Measurements from ENCODE around the gene ATG7. TPM values are rescaled to one million over a fixed set of nuclear protein-coding genes. Genes with fewer than 3 reads are reported as not detected.

The ATG7 gene
- total and polyA plus RNA-seq, 5 donors from 2014 or later: 13.4 to 42.2 (median 15.3) TPM

DNA sequence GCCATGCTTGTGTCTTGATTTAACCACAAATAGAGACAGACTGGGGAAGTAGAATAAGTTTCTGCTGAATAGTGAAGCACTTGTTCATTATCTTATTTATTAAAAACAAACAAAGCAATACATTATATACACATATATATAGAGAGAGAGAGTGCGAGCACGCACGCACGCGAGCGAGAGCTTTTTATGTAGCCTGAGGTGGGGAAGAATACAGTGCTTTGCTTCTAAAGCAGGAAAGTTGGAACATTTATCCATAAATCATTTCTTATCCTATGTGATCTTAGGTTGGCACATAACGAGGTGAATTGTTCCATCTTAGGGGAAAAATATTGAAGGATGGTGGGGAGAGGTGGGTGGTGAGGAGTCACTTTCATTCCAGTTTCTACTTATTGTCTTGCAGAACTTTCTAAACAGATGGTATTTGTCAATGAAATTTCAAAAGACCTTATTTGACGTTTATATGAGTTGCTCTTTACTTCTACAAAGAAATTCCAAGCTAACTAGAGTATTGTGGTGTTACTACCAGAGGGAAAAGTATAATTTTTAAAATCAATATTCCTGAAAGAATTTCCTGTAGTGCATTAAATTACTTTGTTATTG is 110.0 kb downstream of the ATG7 start:
- no peaks in the 10 kb centered on the region for H3K9me3 ChIP-seq (ENCODE audit: control insufficient read depth in 2 of 2, low read length in 2 of 2)
- peaks cover 29% of the 10 kb centered on the region for H3K36me3 Mint-ChIP-seq
- no peaks in the 10 kb centered on the region for H3K9me3 Mint-ChIP-seq
- no peak overlapping the region for H3K27ac Mint-ChIP-seq
- H3K27me3 ChIP-seq (ENCODE audit: control insufficient read depth, insufficient read depth, low read length): no peaks in the 10 kb centered on the region
- H3K27ac ChIP-seq (ENCODE audit: insufficient read depth, low read length, poor library complexity, severe bottlenecking): no peak overlapping the region
- no peak overlapping the region for H3K4me3 ChIP-seq (ENCODE audit: low read depth, low read length)
- H3K36me3 ChIP-seq (ENCODE audit: control insufficient read depth, insufficient read depth, low read length): peaks cover 6% of the 10 kb centered on the region
- no peak overlapping the region for H3K4me3 Mint-ChIP-seq
- no peaks in the 10 kb centered on the region for H3K27me3 Mint-ChIP-seq
- no peaks in the 10 kb centered on the region for H3K4me1 ChIP-seq (ENCODE audit: control insufficient read depth, insufficient read depth, low read length, poor library complexity, severe bottlenecking)
- no peak for DNase-seq
- no peak for ATAC-seq (ENCODE audit: low read depth in 2 of 2)
- H3K4me1 Mint-ChIP-seq: peaks cover 0 to 6% (median 1%) of the 10 kb centered on the region in 4 donors

- Mint-ChIP-seq H3K36me3 (peaks cover 25% of the 10 kb centered on the region), H3K27ac (no peak overlapping the region), H3K4me1 (peaks cover 0 to 2% (median 0%) of the 10 kb centered on the region in 4 donors), H3K4me3 (no peak overlapping the region), H3K9me3 (no peaks in the 10 kb centered on the region), H3K27me3 (no peaks in the 10 kb centered on the region)
- H3K27me3 ChIP-seq (ENCODE audit: control insufficient read depth, insufficient read depth, low read length): no peaks in the 10 kb centered on the region
- H3K9me3 ChIP-seq (ENCODE audit: control insufficient read depth in 2 of 2, low read length in 2 of 2): no peaks in the 10 kb centered on the region
- H3K36me3 ChIP-seq (ENCODE audit: control insufficient read depth, insufficient read depth, low read length): peaks cover 6% of the 10 kb centered on the region
- H3K27ac ChIP-seq (ENCODE audit: insufficient read depth, low read length, poor library complexity, severe bottlenecking): no peak overlapping the region
- no peak for ATAC-seq (ENCODE audit: low read depth in 2 of 2)
- no peak overlapping the region for H3K4me3 ChIP-seq (ENCODE audit: low read depth, low read length)
- DNase-seq: no peak
- H3K4me1 ChIP-seq (ENCODE audit: control insufficient read depth, insufficient read depth, low read length, poor library complexity, severe bottlenecking): no peaks in the 10 kb centered on the region
Observed at GRCh38 chr3:11384074-11384473, 111.9 kb downstream of the ATG7 start.

DNA sequence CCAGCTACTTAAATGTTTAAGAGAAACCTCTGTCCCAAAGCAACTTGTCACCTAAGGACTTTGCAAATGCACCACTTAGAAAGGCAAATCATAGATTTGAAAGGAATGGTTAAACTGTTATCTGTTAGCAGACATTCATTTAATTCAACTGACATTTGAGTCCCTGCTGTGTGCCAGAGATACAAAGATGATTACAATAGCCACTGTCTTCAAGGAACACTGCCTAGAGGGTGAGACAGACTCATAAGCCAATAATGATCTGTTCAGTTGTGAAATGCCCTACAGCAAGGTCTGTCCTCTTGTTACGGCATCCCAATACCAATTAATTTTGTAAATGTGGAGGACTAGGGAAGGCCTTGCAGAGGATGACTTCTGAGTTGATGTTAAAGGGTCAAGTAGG is 113.1 kb downstream of the ATG7 start:
- no peak overlapping the region for H3K27ac Mint-ChIP-seq
- no peak for DNase-seq
- H3K4me1 Mint-ChIP-seq: peaks cover 0 to 8% (median under 1%) of the 10 kb centered on the region in 4 donors
- H3K4me3 Mint-ChIP-seq: no peak overlapping the region
- Histone ChIP-seq H3K36me3 (ENCODE audit: control insufficient read depth, insufficient read depth, low read length) (peaks cover 2% of the 10 kb centered on the region), H3K27ac (ENCODE audit: insufficient read depth, low read length, poor library complexity, severe bottlenecking) (no peak overlapping the region), H3K4me3 (ENCODE audit: low read depth, low read length) (no peak overlapping the region), H3K27me3 (ENCODE audit: control insufficient read depth, insufficient read depth, low read length) (no peaks in the 10 kb centered on the region), H3K9me3 (ENCODE audit: control insufficient read depth in 2 of 2, low read length in 2 of 2) (no peaks in the 10 kb centered on the region), H3K4me1 (ENCODE audit: control insufficient read depth, insufficient read depth, low read length, poor library complexity, severe bottlenecking) (no peaks in the 10 kb centered on the region)
- H3K36me3 Mint-ChIP-seq: peaks cover 21% of the 10 kb centered on the region
- ATAC-seq (ENCODE audit: low read depth in 2 of 2): no peak
- no peaks in the 10 kb centered on the region for H3K27me3 Mint-ChIP-seq
- H3K9me3 Mint-ChIP-seq: no peaks in the 10 kb centered on the region

GRCh38 chr3:11385891-11386290 is 113.7 kb downstream of the ATG7 start:
- DNase-seq (no peak), ATAC-seq (ENCODE audit: low read depth in 2 of 2) (no peak)
- no peaks in the 10 kb centered on the region for H3K9me3 ChIP-seq (ENCODE audit: control insufficient read depth in 2 of 2, low read length in 2 of 2)
- H3K36me3 ChIP-seq (ENCODE audit: control insufficient read depth, insufficient read depth, low read length): no peaks in the 10 kb centered on the region
- no peak overlapping the region for H3K27ac Mint-ChIP-seq
- no peaks in the 10 kb centered on the region for H3K4me1 ChIP-seq (ENCODE audit: control insufficient read depth, insufficient read depth, low read length, poor library complexity, severe bottlenecking)
- H3K36me3 Mint-ChIP-seq: peaks cover 21% of the 10 kb centered on the region
- peaks cover 0 to 12% (median 3%) of the 10 kb centered on the region in 4 donors for H3K4me1 Mint-ChIP-seq
- H3K4me3 ChIP-seq (ENCODE audit: low read depth, low read length): no peak overlapping the region
- no peak overlapping the region for H3K4me3 Mint-ChIP-seq
- H3K27me3 ChIP-seq (ENCODE audit: control insufficient read depth, insufficient read depth, low read length): no peaks in the 10 kb centered on the region
- no peaks in the 10 kb centered on the region for H3K9me3 Mint-ChIP-seq
- no peak overlapping the region for H3K27ac ChIP-seq (ENCODE audit: insufficient read depth, low read length, poor library complexity, severe bottlenecking)
- H3K27me3 Mint-ChIP-seq: no peaks in the 10 kb centered on the region

DNA sequence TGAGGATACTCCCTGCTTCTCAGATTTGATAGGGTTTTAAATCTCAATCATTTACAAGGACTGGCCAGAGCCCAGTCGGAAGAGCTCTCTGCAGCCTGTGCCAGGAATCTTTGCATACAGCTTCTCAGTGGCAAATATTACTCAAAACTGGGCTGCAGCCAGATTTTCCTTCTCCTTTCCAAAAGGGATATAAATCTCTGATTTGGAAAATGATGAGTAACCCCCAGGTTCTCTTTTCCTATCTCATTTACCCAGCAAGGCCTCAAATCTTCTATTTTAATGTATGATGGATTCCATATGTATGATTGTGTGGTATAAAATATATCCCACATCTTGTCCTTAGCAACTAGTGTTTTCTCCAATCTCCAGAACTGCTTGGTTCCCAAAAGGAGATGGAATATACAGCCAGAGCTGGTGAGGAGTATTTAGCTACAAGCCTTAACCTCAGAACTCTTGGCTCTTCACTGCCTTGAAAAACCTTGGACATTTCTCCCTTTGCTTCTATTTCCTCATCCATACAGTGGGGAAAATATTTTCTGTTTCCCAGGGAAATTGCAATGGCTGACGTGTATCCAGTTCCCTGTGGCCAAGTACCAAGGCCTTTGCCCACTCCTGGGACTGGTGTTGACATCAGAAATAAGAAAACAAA is 114.4 kb downstream of the ATG7 start:
- Histone ChIP-seq H3K36me3 (ENCODE audit: control insufficient read depth, insufficient read depth, low read length) (peaks cover 5% of the 10 kb centered on the region), H3K9me3 (ENCODE audit: control insufficient read depth in 2 of 2, low read length in 2 of 2) (no peaks in the 10 kb centered on the region), H3K4me3 (ENCODE audit: low read depth, low read length) (no peak overlapping the region), H3K27ac (ENCODE audit: insufficient read depth, low read length, poor library complexity, severe bottlenecking) (no peak overlapping the region), H3K27me3 (ENCODE audit: control insufficient read depth, insufficient read depth, low read length) (no peaks in the 10 kb centered on the region), H3K4me1 (ENCODE audit: control insufficient read depth, insufficient read depth, low read length, poor library complexity, severe bottlenecking) (no peaks in the 10 kb centered on the region)
- DNase-seq (no peak), ATAC-seq (ENCODE audit: low read depth in 2 of 2) (no peak)
- Mint-ChIP-seq H3K4me1 (peaks cover 0 to 18% (median 3%) of the 10 kb centered on the region in 4 donors), H3K9me3 (no peaks in the 10 kb centered on the region), H3K27ac (no peak overlapping the region), H3K4me3 (no peak overlapping the region), H3K27me3 (no peaks in the 10 kb centered on the region), H3K36me3 (peaks cover 23% of the 10 kb centered on the region)

GRCh38 chr3:11389386-11390268 is 117.4 kb downstream of the ATG7 start:
- ATAC-seq (ENCODE audit: low read depth in 2 of 2) (no peak), DNase-seq (no peak)
- Mint-ChIP-seq H3K4me1 (peaks cover 9 to 24% (median 15%) of the 10 kb centered on the region in 4 donors), H3K9me3 (no peaks in the 10 kb centered on the region), H3K27ac (no peak overlapping the region), H3K36me3 (peaks cover 13% of the 10 kb centered on the region), H3K4me3 (no peak overlapping the region), H3K27me3 (no peaks in the 10 kb centered on the region)
- no peak overlapping the region for H3K4me3 ChIP-seq (ENCODE audit: low read depth, low read length)
- H3K4me1 ChIP-seq (ENCODE audit: control insufficient read depth, insufficient read depth, low read length, poor library complexity, severe bottlenecking): no peaks in the 10 kb centered on the region
- no peak overlapping the region for H3K27ac ChIP-seq (ENCODE audit: insufficient read depth, low read length, poor library complexity, severe bottlenecking)
- H3K9me3 ChIP-seq (ENCODE audit: control insufficient read depth in 2 of 2, low read length in 2 of 2): no peaks in the 10 kb centered on the region
- no peaks in the 10 kb centered on the region for H3K27me3 ChIP-seq (ENCODE audit: control insufficient read depth, insufficient read depth, low read length)
- peaks cover 5% of the 10 kb centered on the region for H3K36me3 ChIP-seq (ENCODE audit: control insufficient read depth, insufficient read depth, low read length)

DNA sequence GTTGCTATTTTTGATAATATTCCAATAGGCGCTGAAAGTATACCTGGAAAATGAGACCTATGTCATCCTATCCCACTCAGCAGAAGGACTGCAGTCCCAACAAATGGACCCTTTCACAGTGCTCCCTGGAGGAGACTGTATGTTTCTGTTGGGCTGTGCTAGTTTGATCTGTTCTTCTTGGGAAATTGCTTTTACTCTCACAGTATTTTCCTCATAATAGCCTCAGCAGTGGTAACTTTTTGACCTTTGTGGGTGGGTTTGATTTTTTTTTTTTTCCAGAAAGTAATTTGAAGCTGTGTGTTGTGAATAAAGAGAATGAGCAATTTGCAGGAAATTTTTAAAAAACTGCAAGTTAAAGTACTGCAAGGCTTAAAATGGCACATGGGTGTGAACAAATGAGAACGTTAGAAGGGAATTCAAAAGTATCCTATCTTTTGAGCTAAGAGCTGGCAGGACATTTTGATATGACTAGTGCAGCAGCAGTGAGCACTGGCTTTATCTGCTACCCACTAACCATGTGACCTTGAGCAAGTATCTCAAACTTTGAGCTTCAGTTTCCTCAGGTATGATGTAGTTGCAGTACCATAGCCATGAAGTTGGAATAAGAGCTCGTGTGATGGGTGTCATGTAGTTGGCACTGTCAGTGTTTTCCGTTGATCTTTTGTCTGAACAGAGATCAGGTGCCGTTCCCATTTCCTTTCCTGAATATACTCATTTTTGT is 118.4 kb downstream of the ATG7 start:
- Mint-ChIP-seq H3K9me3 (no peaks in the 10 kb centered on the region), H3K4me3 (no peak overlapping the region), H3K27me3 (no peaks in the 10 kb centered on the region), H3K4me1 (peaks cover 9 to 24% (median 15%) of the 10 kb centered on the region in 4 donors), H3K27ac (no peak overlapping the region), H3K36me3 (peaks cover 18% of the 10 kb centered on the region)
- Histone ChIP-seq H3K27me3 (ENCODE audit: control insufficient read depth, insufficient read depth, low read length) (no peaks in the 10 kb centered on the region), H3K4me3 (ENCODE audit: low read depth, low read length) (no peak overlapping the region), H3K4me1 (ENCODE audit: control insufficient read depth, insufficient read depth, low read length, poor library complexity, severe bottlenecking) (no peaks in the 10 kb centered on the region), H3K36me3 (ENCODE audit: control insufficient read depth, insufficient read depth, low read length) (peaks cover 5% of the 10 kb centered on the region), H3K27ac (ENCODE audit: insufficient read depth, low read length, poor library complexity, severe bottlenecking) (no peak overlapping the region), H3K9me3 (ENCODE audit: control insufficient read depth in 2 of 2, low read length in 2 of 2) (no peaks in the 10 kb centered on the region)
- no peak for DNase-seq
- ATAC-seq (ENCODE audit: low read depth in 2 of 2): no peak
